T-helper 1 cell treated with Interleukin-12 subunit alpha and Interleukin-12 subunit beta and Interleukin-4 antibody, amounts not matched to agents 30 μg/mL and 1 μg/mL, for 36 hours (primary cell): ENCODE results near the gene PRR35.

Source experiments
- H3K27ac Mint-ChIP-seq: one replicate; pipeline ENCODE4 v1.8.0; 2021; ENCODE audit warnings: mild to moderate bottlenecking, mixed read lengths
- H3K27me3 Mint-ChIP-seq: one replicate; pipeline ENCODE4 v1.8.0; 2021; ENCODE audit warnings: low read depth, mixed read lengths
- H3K36me3 Mint-ChIP-seq: one replicate; pipeline ENCODE4 v1.8.0; 2021; ENCODE audit warnings: low read depth, mixed read lengths
- H3K4me1 Mint-ChIP-seq: one replicate; pipeline ENCODE4 v1.8.0; 2021; ENCODE audit warnings: low read depth, mixed read lengths
- H3K4me3 Mint-ChIP-seq: one replicate; pipeline ENCODE4 v1.8.0; 2021; ENCODE audit warnings: mild to moderate bottlenecking, moderate library complexity, mixed read lengths
- H3K9me3 Mint-ChIP-seq: one replicate; pipeline ENCODE4 v1.8.0; 2021; ENCODE audit warnings: mixed read lengths

The PRR35 gene

DNA sequence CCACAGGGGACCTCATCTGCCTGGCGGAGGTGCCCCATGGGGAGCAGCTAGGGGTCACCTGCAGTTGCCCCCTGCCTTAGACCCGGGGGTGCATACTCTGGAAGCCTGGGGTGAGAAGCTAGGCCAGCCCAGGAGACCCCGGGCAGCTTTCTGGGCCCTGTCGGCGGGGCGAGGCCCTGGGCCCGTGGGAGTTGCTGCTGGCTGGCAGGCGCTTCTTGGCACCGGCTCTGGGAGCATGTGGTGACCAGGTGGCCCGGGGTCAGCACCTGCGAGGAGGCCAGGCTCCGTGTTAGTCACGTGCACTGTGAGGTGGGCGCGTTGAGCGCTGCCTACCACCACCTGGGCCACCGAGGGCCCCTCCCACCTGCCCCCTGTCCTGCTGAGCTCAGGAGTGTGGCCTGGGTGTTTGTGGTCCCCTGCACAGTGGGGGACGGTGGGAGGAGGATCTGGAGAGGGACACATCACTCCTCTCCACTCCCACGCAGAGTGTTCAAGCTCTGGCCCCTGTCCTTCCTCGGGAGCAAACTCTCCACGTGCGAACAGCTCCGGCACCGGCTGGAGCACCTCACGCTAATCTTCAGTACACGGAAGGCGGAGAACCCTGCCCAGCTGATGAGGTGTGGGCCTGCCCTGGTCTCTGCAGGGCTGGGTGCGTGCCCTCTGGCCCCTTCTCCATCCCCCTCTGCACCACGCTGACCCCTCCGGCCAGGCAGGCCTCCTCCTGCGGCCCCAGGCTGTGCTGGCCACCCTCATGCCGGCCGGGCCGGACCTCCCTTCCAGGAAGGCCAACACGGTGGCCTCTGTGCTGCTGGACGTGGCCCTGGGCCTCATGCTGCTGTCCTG lies 15.4 kb downstream of the PRR35 start:
- Mint-ChIP-seq H3K9me3 (no peaks in the 10 kb centered on the region), H3K27me3 (no peaks in the 10 kb centered on the region), H3K4me3 (no peak overlapping the region), H3K36me3 (no peaks in the 10 kb centered on the region), H3K4me1 (peaks cover 14% of the 10 kb centered on the region), H3K27ac (no peak overlapping the region)

GRCh38 chr16:576197-576822 lies 16.1 kb downstream of the PRR35 start:
- no peaks in the 10 kb centered on the region for H3K9me3 Mint-ChIP-seq

GRCh38 chr16:576823-577201 lies 16.6 kb downstream of the PRR35 start:
- H3K27ac Mint-ChIP-seq = no peak overlapping the region
- peaks cover 2% of the 10 kb centered on the region for H3K4me1 Mint-ChIP-seq
- no peaks in the 10 kb centered on the region for H3K27me3 Mint-ChIP-seq
- H3K4me3 Mint-ChIP-seq = no peak overlapping the region
- H3K9me3 Mint-ChIP-seq = no peaks in the 10 kb centered on the region
- H3K36me3 Mint-ChIP-seq = no peaks in the 10 kb centered on the region

More at GRCh38 chr16:576197-576822, 16.1 kb downstream of the PRR35 start:
- H3K4me3 Mint-ChIP-seq = no peak overlapping the region
- H3K27ac Mint-ChIP-seq = no peak overlapping the region
- no peaks in the 10 kb centered on the region for H3K27me3 Mint-ChIP-seq
- H3K4me1 Mint-ChIP-seq = peaks cover 7% of the 10 kb centered on the region
- no peaks in the 10 kb centered on the region for H3K36me3 Mint-ChIP-seq

- no peak overlapping the region for H3K27ac Mint-ChIP-seq
- no peaks in the 10 kb centered on the region for H3K9me3 Mint-ChIP-seq
- no peaks in the 10 kb centered on the region for H3K27me3 Mint-ChIP-seq
- H3K36me3 Mint-ChIP-seq = no peaks in the 10 kb centered on the region
- H3K4me3 Mint-ChIP-seq = no peak overlapping the region
- H3K4me1 Mint-ChIP-seq = no peaks in the 10 kb centered on the region
These were observed 17.6 kb downstream of the PRR35 start for GRCh38 chr16:577796-578195.

DNA sequence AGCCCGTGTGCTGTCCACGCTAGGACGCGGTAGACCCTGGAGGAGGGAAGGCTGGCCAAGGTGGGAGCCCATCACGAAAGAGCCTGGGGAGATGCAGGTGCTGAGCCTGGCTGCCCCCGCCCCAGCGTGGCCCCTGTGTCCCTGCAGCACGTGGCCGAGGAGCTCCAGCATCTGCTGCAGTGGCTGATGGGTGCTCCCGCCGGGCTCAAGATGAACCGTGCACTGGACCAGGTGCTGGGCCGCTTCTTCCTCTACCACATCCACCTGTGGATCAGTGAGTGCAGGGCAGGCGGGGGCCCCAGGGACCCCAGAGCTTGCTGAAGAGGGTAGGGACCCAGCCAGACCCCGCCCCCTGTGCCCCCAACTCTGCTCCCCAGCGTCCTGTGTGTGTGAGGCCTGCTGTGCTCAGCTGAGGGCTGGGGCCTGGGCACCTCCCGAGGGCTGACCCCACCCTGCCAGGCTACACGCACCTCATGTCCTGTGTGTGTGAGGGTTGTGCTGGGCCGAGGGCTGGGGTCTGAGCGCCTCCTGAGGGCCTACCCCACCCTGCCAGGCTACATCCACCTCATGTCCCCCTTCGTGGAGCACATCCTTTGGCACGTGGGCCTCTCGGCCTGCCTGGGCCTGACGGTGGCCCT lies 18.2 kb downstream of the PRR35 start:
- no peaks in the 10 kb centered on the region for H3K36me3 Mint-ChIP-seq
- H3K27me3 Mint-ChIP-seq = no peaks in the 10 kb centered on the region
- H3K9me3 Mint-ChIP-seq = no peaks in the 10 kb centered on the region
- no peak overlapping the region for H3K4me3 Mint-ChIP-seq
- no peak overlapping the region for H3K27ac Mint-ChIP-seq
- H3K4me1 Mint-ChIP-seq = no peaks in the 10 kb centered on the region

DNA sequence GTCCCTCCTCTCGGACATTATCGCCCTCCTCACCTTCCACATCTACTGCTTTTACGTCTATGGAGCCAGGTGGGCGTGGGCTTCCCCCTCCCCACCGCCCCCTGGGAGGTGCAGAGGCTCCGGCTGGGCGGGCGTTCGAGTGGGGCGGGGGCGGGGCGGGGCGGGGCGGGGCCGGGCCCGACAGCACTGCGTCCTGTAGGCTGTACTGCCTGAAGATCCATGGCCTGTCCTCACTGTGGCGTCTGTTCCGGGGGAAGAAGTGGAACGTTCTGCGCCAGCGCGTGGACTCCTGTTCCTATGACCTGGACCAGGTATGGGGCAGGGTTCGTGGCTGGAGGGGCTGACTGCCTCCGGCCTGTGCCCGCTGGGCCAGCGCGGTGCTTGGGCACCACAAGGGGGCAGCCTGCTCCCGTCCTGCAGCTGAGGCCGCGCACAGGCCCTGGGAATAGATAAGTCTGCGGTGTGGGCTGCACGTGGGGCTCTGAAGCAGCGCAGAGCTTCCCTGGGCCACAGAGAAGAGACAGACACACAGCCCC lies 18.7 kb downstream of the PRR35 start:
- Mint-ChIP-seq H3K9me3 (no peaks in the 10 kb centered on the region), H3K4me3 (no peak overlapping the region), H3K4me1 (no peaks in the 10 kb centered on the region), H3K36me3 (no peaks in the 10 kb centered on the region), H3K27me3 (no peaks in the 10 kb centered on the region), H3K27ac (no peak overlapping the region)

- H3K4me3 Mint-ChIP-seq = no peak overlapping the region
- H3K27me3 Mint-ChIP-seq = no peaks in the 10 kb centered on the region
- no peak overlapping the region for H3K27ac Mint-ChIP-seq
- H3K36me3 Mint-ChIP-seq = no peaks in the 10 kb centered on the region
- H3K4me1 Mint-ChIP-seq = no peaks in the 10 kb centered on the region
- no peaks in the 10 kb centered on the region for H3K9me3 Mint-ChIP-seq
These were observed 20.1 kb downstream of the PRR35 start for GRCh38 chr16:580141-580945.

DNA sequence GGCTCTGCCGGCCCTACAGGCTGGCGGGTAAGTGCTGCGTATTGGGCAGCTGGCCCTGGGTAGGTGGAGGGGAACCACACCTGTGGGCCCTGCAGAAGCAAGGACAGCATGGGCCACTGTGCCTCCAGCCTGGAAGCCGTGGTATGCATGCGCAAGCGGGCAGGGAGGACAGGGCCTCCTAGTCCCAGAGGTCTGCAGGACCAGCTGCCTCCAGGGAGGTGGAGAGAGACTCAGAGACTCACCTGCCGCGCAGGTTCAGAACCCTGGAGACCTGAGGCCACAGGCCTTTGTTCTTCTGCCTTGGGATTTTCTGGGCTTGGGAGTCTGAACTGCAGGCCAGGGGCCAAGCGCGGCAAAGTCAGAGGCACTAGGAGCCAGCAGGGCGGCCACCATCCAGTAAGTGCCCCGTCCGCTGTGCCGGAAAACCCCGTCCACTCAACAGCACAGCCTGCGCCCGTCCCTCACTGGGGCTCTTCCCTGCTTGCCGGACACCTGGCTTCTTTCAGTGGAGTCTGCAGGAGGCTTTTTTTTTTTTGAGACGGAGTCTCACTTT lies 20.8 kb downstream of the PRR35 start:
- no peaks in the 10 kb centered on the region for H3K27me3 Mint-ChIP-seq
- H3K27ac Mint-ChIP-seq = no peak overlapping the region
- H3K9me3 Mint-ChIP-seq = no peaks in the 10 kb centered on the region
- H3K4me1 Mint-ChIP-seq = peaks cover 1% of the 10 kb centered on the region
- no peaks in the 10 kb centered on the region for H3K36me3 Mint-ChIP-seq
- no peak overlapping the region for H3K4me3 Mint-ChIP-seq

GRCh38 chr16:582218-582613 lies 22.0 kb downstream of the PRR35 start:
- H3K27ac Mint-ChIP-seq = no peak overlapping the region
- peaks cover 2% of the 10 kb centered on the region for H3K4me1 Mint-ChIP-seq

DNA sequence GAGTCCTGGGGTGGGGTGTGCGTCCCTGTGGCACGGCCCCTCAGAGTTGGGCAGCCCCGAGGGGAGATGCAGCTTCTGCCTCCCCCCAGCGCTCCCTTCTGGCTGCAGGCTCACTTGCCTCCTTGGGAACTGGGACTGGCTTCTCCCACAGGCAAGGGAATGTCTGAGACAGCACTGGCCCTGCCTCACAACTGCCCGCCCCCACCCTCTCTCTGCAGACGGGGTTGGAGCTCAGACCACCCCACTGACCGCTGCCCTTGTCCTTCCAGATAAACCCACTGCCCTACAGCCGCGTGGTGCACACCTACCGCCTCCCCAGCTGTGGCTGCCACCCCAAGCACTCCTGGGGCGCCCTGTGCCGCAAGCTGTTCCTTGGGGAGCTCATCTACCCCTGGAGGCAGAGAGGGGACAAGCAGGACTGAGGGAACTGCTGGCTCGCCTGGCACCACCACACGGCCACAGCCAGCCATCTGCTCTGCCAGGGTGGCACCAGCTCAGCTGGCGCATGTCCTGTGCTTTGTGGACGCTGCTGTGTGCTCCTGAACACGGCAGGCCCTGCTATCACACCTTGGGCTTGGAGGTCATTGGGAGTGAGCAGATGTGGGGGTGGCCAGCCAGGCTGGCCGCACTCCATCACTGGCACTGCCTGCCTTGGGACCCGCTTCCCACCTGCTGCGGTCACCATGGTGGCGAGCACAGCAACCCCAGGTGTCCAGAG lies 22.6 kb downstream of the PRR35 start:
- peaks cover 5% of the 10 kb centered on the region for H3K4me1 Mint-ChIP-seq
- no peaks in the 10 kb centered on the region for H3K9me3 Mint-ChIP-seq
- H3K36me3 Mint-ChIP-seq = no peaks in the 10 kb centered on the region
- H3K27ac Mint-ChIP-seq = no peak overlapping the region
- no peaks in the 10 kb centered on the region for H3K27me3 Mint-ChIP-seq
- H3K4me3 Mint-ChIP-seq = no peak overlapping the region

More at GRCh38 chr16:582218-582613, 22.0 kb downstream of the PRR35 start:
- H3K4me3 Mint-ChIP-seq = no peak overlapping the region
- no peaks in the 10 kb centered on the region for H3K27me3 Mint-ChIP-seq
- H3K9me3 Mint-ChIP-seq = no peaks in the 10 kb centered on the region
- no peaks in the 10 kb centered on the region for H3K36me3 Mint-ChIP-seq

- Mint-ChIP-seq H3K27ac (no peak overlapping the region), H3K4me3 (no peak overlapping the region), H3K36me3 (no peaks in the 10 kb centered on the region), H3K27me3 (no peaks in the 10 kb centered on the region), H3K9me3 (no peaks in the 10 kb centered on the region), H3K4me1 (peaks cover 5% of the 10 kb centered on the region)
These were observed 23.2 kb downstream of the PRR35 start for GRCh38 chr16:583470-583814.

GRCh38 chr16:583815-584591 lies 23.8 kb downstream of the PRR35 start:
- H3K9me3 Mint-ChIP-seq = no peaks in the 10 kb centered on the region
- H3K36me3 Mint-ChIP-seq = no peaks in the 10 kb centered on the region
- H3K4me3 Mint-ChIP-seq = no peak overlapping the region
- no peaks in the 10 kb centered on the region for H3K27me3 Mint-ChIP-seq
- H3K4me1 Mint-ChIP-seq = peaks cover 7% of the 10 kb centered on the region
- no peak overlapping the region for H3K27ac Mint-ChIP-seq

DNA sequence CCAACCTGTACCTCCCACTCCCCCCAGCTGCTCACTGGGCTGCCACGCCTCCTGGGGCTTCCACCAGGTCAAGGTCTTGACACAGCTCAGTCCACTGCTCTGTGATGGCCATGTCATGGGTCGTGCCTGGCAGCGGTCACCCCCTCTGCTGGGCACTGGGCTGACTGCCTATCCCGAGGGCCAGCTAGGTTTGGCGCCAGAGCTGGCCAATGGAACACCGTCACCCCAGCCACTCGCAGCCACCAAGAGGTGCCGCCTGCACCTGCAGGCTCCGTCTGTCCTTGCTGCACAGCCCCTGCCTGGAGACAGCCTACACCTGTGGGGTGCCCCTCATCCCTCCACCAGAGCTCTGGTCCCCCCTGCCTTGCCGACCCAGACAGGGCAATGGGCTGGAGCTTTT lies 25.2 kb downstream of the PRR35 start:
- Mint-ChIP-seq H3K36me3 (no peaks in the 10 kb centered on the region), H3K27ac (no peak overlapping the region)

More for the DNA sequence above, 25.2 kb downstream of the PRR35 start:
- no peak overlapping the region for H3K4me3 Mint-ChIP-seq
- H3K9me3 Mint-ChIP-seq = no peaks in the 10 kb centered on the region
- peaks cover 7% of the 10 kb centered on the region for H3K4me1 Mint-ChIP-seq
- H3K27me3 Mint-ChIP-seq = no peaks in the 10 kb centered on the region
